CD14-positive monocyte (primary cell): ENCODE data around the gene ACTR3. TPM values are rescaled to one million over a fixed set of nuclear protein-coding genes. Genes with fewer than 3 reads are reported as not detected.

Experiments
- DNase-seq, 3 donors: peaks; one replicate each; pipeline ENCODE4 v3.0.0-alpha.2; 2011 to 2022
- H2AFZ ChIP-seq: 2 replicates; pipeline ENCODE4 v1.6.0; 2012; ENCODE audit warnings: mild to moderate bottlenecking, low read depth, low read length, inconsistent platforms; ENCODE audit not compliant: insufficient read depth, poor library complexity, severe bottlenecking
- H3K27ac ChIP-seq, 2 donors: 1 replicate in 1 of 2; 2 replicates in 1 of 2; pipeline ENCODE4 v1.5.1; 2012 to 2013; ENCODE audit warnings: low read length in 2 of 2, control low read depth in 1 of 2, inconsistent platforms in 1 of 2, low read depth in 1 of 2, mild to moderate bottlenecking in 1 of 2
- H3K27me3 ChIP-seq, 2 donors: one replicate each; pipeline versions ENCODE4 v1.6.0 to v1.6.1; 2011 to 2013; ENCODE audit warnings: low read length in 2 of 2; ENCODE audit not compliant: control insufficient read depth in 2 of 2, insufficient read depth in 2 of 2
- H3K36me3 ChIP-seq, 2 donors: replicated peaks in 1 of 2; 1 replicate in 1 of 2; 2 replicates in 1 of 2; pipeline versions ENCODE4 v1.5.1 to v1.6.1; 2012 to 2013; ENCODE audit warnings: low read length in 2 of 2, control low read depth in 1 of 2, inconsistent platforms in 1 of 2, mild to moderate bottlenecking in 1 of 2; ENCODE audit not compliant: insufficient read depth in 2 of 2, control insufficient read depth in 1 of 2
- H3K4me1 ChIP-seq, 2 donors: 1 replicate in 1 of 2; 2 replicates in 1 of 2; pipeline versions ENCODE4 v1.5.1 to v1.6.1; 2012 to 2013; ENCODE audit warnings: low read length in 2 of 2, control low read depth in 1 of 2, inconsistent platforms in 1 of 2, mild to moderate bottlenecking in 1 of 2, moderate library complexity in 1 of 2; ENCODE audit not compliant: insufficient read depth in 2 of 2, control insufficient read depth in 1 of 2
- H3K4me2 ChIP-seq: replicated peaks from 2 replicates; pipeline ENCODE3; 2012; ENCODE audit warnings: low read length, moderate library complexity, mild to moderate bottlenecking; ENCODE audit not compliant: poor library complexity, severe bottlenecking; ENCODE audit errors: extremely low read depth
- H3K4me3 ChIP-seq, 3 experiments: fragments of 200-600 bp in 1 of 3; sonication (generic) in 1 of 3; replicated peaks in 1 of 3; 1 replicate in 2 of 3; 2 replicates in 1 of 3; pipeline ENCODE4 v1.5.1; 2011 to 2013; ENCODE audit warnings: low read length in 3 of 3, mild to moderate bottlenecking in 3 of 3, control low read depth in 2 of 3, low read depth in 2 of 3, inconsistent platforms in 1 of 3, moderate library complexity in 1 of 3
- H3K79me2 ChIP-seq: 2 replicates; pipeline ENCODE4 v1.6.0; 2012; ENCODE audit warnings: mild to moderate bottlenecking, control low read depth, inconsistent platforms, low read length, moderate library complexity; ENCODE audit not compliant: insufficient read depth
- H3K9ac ChIP-seq: 2 replicates; pipeline ENCODE4 v1.6.0; 2017; ENCODE audit warnings: low read length, mild to moderate bottlenecking; ENCODE audit not compliant: insufficient read depth, poor library complexity, severe bottlenecking
- H3K9me3 ChIP-seq, 2 donors: replicated peaks in 1 of 2; 1 replicate in 1 of 2; 2 replicates in 1 of 2; pipeline versions ENCODE4 v1.5.1 to v1.6.1; 2012 to 2013; ENCODE audit warnings: low read length in 2 of 2, control low read depth in 1 of 2; ENCODE audit not compliant: control insufficient read depth in 1 of 2, insufficient read depth in 1 of 2
- H4K20me1 ChIP-seq: 2 replicates; pipeline ENCODE4 v1.6.0; 2012; ENCODE audit warnings: mild to moderate bottlenecking, low read length, control low read depth, moderate library complexity; ENCODE audit not compliant: insufficient read depth
- H3K27ac Mint-ChIP-seq, 7 donors: one replicate each; pipeline ENCODE4 v1.8.0; 2020; ENCODE audit warnings: mild to moderate bottlenecking in 7 of 7, mixed read lengths in 7 of 7, moderate library complexity in 6 of 7, inconsistent platforms in 2 of 7
- H3K27me3 Mint-ChIP-seq, 3 donors: one replicate each; pipeline ENCODE4 v1.8.0; 2021 to 2022; ENCODE audit warnings: low read depth in 3 of 3, mild to moderate bottlenecking in 3 of 3, mixed read lengths in 3 of 3, moderate library complexity in 3 of 3, inconsistent platforms in 1 of 3
- H3K36me3 Mint-ChIP-seq, 2 donors: one replicate each; pipeline ENCODE4 v1.8.0; 2020; ENCODE audit warnings: mixed read lengths in 2 of 2, inconsistent platforms in 1 of 2, mild to moderate bottlenecking in 1 of 2
- H3K4me1 Mint-ChIP-seq: one replicate; pipeline ENCODE4 v1.8.0; 2020; ENCODE audit warnings: mild to moderate bottlenecking, mixed read lengths
- H3K4me3 Mint-ChIP-seq, 2 donors: one replicate each; pipeline ENCODE4 v1.8.0; 2020; ENCODE audit warnings: mild to moderate bottlenecking in 2 of 2, mixed read lengths in 2 of 2, moderate library complexity in 1 of 2
- H3K9me3 Mint-ChIP-seq, 7 donors: one replicate each; pipeline ENCODE4 v1.8.0; 2020 to 2022; ENCODE audit warnings: mixed read lengths in 7 of 7, mild to moderate bottlenecking in 6 of 7, moderate library complexity in 6 of 7, inconsistent platforms in 2 of 7
- CTCF ChIP-seq: fragments of 200-600 bp; IDR thresholded peaks from one replicate; pipeline ENCODE4 v1.8.0; 2022; ENCODE audit warnings: antibody characterized with exemption, mild to moderate bottlenecking
- WGBS: methylation state at CpG from one replicate; pipeline ENCODE4 v1.1.5; 2013; ENCODE audit warnings: missing lambda C conversion rate; ENCODE audit not compliant: insufficient coverage; 5-methylcytosine and 5-hydroxymethylcytosine counted together
- intact Hi-C, 2 donors: fragments of 100-400 bp; cut with micrococcal nuclease; formaldehyde crosslinking; loops; one replicate each; pipeline versions ENCODE4 v1.15.0 to v1.15.1; 2023
- polyA plus RNA-seq, 3 donors: library from polyadenylated mRNA; depleted of rRNA in 1 of 3; unstranded in 2 of 3; stranded (reverse) in 1 of 3; fragments of 300-500 nt in 2 of 3; fragments of >200 nt in 1 of 3; fragmentation: Illumina TruSeq in 2 of 3; gene quantifications; 1 replicate in 2 of 3; 2 replicates in 1 of 3; pipeline ENCODE4 v1.2.3, GENCODE V29; 2012 to 2021

The ACTR3 gene
- polyA plus RNA-seq, 3 donors: 103 to 557 (median 464) TPM

GRCh38 chr2:113873867-113874266, 16.0 kb upstream of the ACTR3 start:
- H3K27me3 ChIP-seq: no peaks in the 10 kb centered on the region
- peaks cover 0 to 1% (median 0%) of the 10 kb centered on the region in 7 donors for H3K9me3 Mint-ChIP-seq
- peaks cover 41% of the 10 kb centered on the region for H3K4me1 Mint-ChIP-seq
- no peak overlapping the region for H3K9ac ChIP-seq
- no peaks in the 10 kb centered on the region for H4K20me1 ChIP-seq
- peaks cover 27 to 37% of the 10 kb centered on the region in 2 donors for H3K4me1 ChIP-seq
- H3K36me3 Mint-ChIP-seq: no peaks in the 10 kb centered on the region
- H3K27ac Mint-ChIP-seq: peak overlapping the region in 1 of 7 donors; percentile 78
- TF ChIP-seq CTCF: no peak
- no peak overlapping the region for H3K4me3 ChIP-seq
- peaks cover 0 to 4% (median 0%) of the 10 kb centered on the region in 3 donors for H3K27me3 Mint-ChIP-seq
- intact Hi-C loops: no loop called here
- H3K36me3 ChIP-seq: no peaks in the 10 kb centered on the region
- no peak overlapping the region for H3K27ac ChIP-seq
- H3K4me3 Mint-ChIP-seq: no peak overlapping the region
- H3K4me2 ChIP-seq: no peak overlapping the region
- DNase-seq: no peak
- no peak overlapping the region for H2AFZ ChIP-seq
- WGBS: no CpG with 5 or more reads among the region's 3 CpGs
- H3K79me2 ChIP-seq: peaks cover 2% of the 10 kb centered on the region
- no peaks in the 10 kb centered on the region for H3K9me3 ChIP-seq

- peak overlapping the region; percentile 63 for H3K4me2 ChIP-seq
- no CpG with 5 or more reads among the region's 2 CpGs for WGBS
- H3K79me2 ChIP-seq: peaks cover 3% of the 10 kb centered on the region
- H3K27ac ChIP-seq: peak overlapping the region in 1 of 2 donors; percentile 54
- H3K4me1 ChIP-seq: peaks cover 26 to 37% of the 10 kb centered on the region in 2 donors
- H3K27me3 ChIP-seq: no peaks in the 10 kb centered on the region
- no peaks in the 10 kb centered on the region for H3K36me3 ChIP-seq
- H3K27me3 Mint-ChIP-seq: peaks cover 0 to 4% (median 0%) of the 10 kb centered on the region in 3 donors
- peak overlapping the region in 1 of 3 experiments; percentile 35 for H3K4me3 ChIP-seq
- H3K9me3 ChIP-seq: no peaks in the 10 kb centered on the region
- H3K36me3 Mint-ChIP-seq: no peaks in the 10 kb centered on the region
- peak overlapping the region in 3 of 7 donors; percentile 13 to 65 (median 25) for H3K27ac Mint-ChIP-seq
- TF ChIP-seq CTCF: no peak
- peak overlapping the region; percentile 41 to 73 for H3K4me3 Mint-ChIP-seq
- peaks cover 41% of the 10 kb centered on the region for H3K4me1 Mint-ChIP-seq
- peak in 1 of 3 donors; percentile 49 for DNase-seq
- intact Hi-C loops: no loop called here
- no peak overlapping the region for H3K9ac ChIP-seq
- H4K20me1 ChIP-seq: no peaks in the 10 kb centered on the region
- H2AFZ ChIP-seq: no peak overlapping the region
- H3K9me3 Mint-ChIP-seq: peaks cover 0 to 1% (median 0%) of the 10 kb centered on the region in 7 donors
These were observed 14.8 kb upstream of the ACTR3 start for GRCh38 chr2:113875135-113875534.
